Umbilical cord (tissue), 2 donors: ENCODE measurements around the gene WIPF2. TPM values are rescaled to one million over a fixed set of nuclear protein-coding genes. Genes with fewer than 3 reads are reported as not detected.
A peak's percentile ranks its signal among the peaks of the same experiment; 100 is the strongest.

ENCODE experiments used
- DNase-seq: peaks from one replicate; pipeline ENCODE4 v3.0.0-alpha.2; 2015; ENCODE audit warnings: low spot score
- total RNA-seq: library from RNA; depleted of rRNA; stranded (reverse); fragments of >200 nt; gene quantifications from one replicate; pipeline ENCODE4 v1.2.3, GENCODE V29; 2014; ENCODE audit warnings: low replicate concordance; ENCODE audit not compliant: insufficient read depth

The WIPF2 gene
- total RNA-seq, 1 donor from 2014 or later, result 7.0 TPM

- DNase-seq, result no peak
Measured at GRCh38 chr17:40247926-40248495, 28.9 kb downstream of the WIPF2 start.

- DNase-seq, result no peak
Measured at GRCh38 chr17:40248507-40248906, 29.4 kb downstream of the WIPF2 start.

DNA sequence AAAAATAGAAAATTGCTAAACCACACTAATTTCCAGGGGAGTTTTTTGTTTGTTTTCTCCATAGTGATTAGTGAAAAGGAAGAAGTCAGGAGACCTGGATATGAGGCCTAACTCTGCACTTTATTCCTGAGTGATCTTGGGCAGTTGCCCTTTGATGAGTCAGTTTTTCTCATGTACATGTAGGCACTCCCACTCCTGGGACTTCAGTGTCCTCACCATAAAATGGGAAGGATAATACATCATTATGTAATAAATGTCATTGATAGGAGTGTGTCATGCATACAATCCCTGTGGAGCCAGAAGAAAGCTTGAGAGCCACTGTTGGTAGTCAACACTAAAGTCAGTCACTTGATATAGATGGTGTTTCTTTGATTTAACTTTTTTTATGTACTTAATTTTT lies 32.5 kb downstream of the WIPF2 start:
- DNase-seq, result peak; percentile 72

DNA sequence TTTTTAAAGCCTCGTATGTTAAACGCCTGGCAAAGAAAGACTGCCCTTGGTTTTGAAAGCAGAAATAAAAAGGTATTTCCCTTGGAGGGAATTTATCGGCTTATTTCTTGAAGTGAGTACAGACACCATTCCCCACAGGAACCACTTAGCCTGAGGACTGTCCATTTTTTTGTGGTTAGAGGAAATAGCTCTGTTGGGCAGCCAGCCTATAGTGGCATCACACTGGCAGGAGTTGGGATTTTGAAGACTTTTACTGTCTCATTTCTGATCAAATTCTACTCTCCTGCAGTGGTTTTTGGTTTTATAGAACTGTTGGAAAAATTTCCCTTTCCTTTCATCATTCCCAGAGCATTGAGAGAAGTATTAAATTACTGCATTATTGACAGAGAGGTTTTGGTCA lies 34.5 kb downstream of the WIPF2 start:
- no peak for DNase-seq

DNA sequence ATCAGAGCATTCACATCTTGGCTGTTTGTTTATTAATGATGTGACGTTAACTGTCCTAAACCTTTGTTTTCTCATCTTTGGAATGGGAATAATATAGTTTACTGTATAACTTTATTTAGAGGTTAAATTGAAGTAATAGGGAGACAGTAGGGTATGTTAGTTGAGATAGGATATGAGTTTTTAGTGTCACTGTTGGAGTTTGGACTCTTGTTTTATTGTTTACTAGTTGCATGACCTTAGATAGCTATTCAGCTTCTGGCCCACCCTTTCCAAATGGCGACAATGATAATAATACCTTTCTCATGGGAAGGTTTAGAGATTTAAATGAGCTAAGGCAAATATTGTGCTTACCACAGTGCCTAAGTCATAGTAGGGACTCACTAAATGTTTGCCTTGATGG lies 40.4 kb downstream of the WIPF2 start:
- no peak for DNase-seq

DNA sequence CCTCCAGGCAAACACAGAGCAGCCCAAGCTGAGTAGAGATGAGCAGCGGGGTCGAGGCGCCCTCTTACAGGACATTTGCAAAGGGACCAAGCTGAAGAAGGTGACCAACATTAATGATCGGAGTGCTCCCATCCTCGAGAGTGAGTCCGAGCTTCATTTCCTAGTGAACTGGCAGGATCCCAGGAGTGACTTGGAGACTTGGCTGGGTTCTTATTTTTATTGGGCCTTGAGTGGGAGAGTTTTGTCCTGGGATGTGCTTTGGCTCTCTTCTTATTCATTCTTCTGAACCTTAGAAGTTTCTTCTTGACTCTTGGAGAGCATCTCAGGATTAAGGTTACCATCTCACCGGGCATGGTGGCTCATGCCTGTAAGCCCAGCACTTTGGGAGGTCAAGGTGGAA lies 41.4 kb downstream of the WIPF2 start:
- no peak for DNase-seq

DNA sequence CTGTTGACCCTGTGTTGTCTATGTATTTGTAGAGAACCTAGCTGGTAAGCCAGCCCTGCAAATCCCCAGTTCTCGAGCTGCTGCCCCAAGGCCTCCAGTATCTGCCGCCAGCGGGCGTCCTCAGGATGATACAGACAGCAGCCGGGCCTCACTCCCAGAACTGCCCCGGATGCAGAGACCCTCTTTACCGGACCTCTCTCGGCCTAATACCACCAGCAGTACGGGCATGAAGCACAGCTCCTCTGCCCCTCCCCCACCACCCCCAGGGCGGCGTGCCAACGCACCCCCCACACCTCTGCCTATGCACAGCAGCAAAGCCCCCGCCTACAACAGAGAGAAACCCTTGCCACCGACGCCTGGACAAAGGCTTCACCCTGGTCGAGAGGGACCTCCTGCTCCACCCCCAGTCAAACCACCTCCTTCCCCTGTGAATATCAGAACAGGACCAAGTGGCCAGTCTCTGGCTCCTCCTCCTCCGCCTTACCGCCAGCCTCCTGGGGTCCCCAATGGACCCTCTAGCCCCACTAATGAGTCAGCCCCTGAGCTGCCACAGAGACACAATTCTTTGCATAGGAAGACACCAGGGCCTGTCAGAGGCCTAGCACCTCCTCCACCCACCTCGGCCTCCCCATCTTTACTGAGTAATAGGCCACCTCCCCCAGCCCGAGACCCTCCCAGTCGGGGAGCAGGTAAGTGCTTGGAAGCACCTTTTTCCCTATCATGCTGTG lies 45.5 kb downstream of the WIPF2 start:
- no peak for DNase-seq

- DNase-seq, result no peak
Measured at GRCh38 chr17:40265337-40265736, 46.2 kb downstream of the WIPF2 start.

DNA sequence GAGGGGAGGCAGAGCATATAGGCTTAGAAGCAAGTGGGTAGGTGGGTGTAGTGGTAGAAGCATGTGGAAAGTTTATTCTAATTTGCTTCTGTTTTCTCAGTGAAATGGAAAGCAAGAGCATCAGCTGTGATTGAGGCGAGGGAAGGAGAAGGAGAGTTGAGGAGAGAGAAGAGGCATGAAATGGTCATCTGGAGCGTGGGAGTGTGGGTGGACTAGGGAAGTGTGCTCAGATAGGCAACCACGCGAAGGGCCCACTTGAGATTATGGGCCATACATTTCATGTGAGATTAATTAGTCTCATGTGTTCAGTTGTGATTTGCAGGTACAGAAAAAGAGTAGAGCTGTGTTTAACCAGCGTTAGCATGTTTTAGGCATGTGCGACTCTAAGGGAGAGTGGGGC lies 47.8 kb downstream of the WIPF2 start:
- no peak for DNase-seq

DNA sequence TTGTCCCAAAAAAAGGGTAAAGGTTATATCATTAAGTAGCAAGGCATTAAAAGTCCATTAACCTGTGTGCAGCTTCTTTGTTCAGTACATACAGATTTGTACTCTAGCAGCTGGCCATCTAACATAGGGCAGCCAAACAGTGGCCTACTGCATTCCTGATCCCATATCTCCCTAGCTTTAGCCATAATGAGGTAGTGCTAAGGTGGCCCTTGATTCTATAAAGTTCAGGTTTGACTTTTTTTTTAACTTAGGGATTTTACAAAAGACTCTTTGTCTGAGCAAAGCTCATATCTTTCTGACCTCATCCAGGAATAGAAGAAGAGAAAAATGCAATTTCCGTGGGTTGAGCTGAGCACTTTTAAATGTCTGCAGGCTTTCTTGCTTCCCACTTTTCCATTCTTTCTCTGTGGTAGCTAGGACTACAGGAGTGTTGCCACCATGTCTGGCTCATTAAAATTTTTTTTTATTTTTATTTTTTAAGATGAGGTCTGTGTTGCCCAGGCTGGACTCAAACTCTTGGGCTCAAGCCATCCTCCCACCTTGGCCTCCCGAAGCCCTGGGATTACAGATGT lies 49.1 kb downstream of the WIPF2 start:
- no peak for DNase-seq

GRCh38 chr17:40278414-40278813 lies 59.3 kb downstream of the WIPF2 start:
- DNase-seq, result no peak

DNA sequence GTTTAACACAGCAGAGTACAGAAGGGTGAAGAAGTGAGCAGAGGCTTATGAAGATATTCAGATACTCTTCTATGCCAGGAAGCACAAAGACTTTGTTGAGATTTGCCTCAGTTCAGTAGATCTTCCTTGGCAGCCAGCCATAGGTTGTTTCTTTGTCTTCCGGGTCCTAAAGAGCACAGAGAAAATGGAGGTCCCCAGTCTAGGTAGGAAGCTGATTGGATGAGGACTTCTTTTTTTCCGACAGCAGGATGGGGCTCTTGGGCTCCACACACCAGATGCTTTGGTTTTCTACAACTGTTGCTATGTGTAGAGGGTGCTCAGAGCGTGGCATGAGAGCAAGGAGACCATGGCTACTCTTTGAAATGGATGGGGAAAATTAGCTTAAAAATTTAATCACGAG lies 60.3 kb downstream of the WIPF2 start:
- DNase-seq, result peak; percentile 28

DNA sequence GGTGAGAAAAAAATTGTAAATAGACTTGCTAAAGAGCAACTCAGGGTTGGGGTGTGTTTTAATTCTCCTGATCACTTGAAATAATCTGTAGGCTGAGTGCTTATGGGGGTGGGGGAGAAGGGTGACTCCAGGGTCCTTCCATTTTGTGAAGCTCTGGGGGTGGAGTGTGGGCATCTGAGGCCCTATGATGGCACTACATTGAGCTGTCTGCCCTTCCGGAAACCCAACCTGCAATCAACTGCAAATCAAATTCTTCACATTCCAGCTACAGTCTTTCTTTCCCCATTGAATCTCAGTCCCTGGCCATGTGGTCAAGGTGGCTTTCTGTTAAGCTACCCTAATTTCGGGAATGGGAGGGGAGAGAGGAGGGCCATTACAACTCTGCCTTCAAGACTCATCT lies 62.6 kb downstream of the WIPF2 start:
- no peak for DNase-seq

DNA sequence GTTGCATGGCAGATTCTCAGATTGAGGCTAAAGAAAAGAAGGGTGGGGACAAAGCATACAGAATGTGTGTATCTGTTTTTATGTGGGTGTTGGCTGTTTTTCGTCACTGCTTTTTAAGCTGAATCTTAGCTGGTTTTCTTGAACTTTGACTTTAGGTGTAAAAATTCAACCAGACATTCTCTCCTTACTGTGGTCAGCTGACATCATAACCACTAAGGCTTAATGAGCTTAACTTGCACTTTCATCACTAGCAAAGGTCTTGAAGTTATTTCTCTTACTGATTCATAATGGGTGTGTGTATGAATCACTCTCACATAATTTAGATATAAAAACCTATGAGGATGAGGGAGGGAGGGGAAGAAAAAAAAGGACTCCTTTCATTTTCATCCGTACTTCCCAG lies 64.6 kb downstream of the WIPF2 start:
- peak; percentile 90 for DNase-seq

DNA sequence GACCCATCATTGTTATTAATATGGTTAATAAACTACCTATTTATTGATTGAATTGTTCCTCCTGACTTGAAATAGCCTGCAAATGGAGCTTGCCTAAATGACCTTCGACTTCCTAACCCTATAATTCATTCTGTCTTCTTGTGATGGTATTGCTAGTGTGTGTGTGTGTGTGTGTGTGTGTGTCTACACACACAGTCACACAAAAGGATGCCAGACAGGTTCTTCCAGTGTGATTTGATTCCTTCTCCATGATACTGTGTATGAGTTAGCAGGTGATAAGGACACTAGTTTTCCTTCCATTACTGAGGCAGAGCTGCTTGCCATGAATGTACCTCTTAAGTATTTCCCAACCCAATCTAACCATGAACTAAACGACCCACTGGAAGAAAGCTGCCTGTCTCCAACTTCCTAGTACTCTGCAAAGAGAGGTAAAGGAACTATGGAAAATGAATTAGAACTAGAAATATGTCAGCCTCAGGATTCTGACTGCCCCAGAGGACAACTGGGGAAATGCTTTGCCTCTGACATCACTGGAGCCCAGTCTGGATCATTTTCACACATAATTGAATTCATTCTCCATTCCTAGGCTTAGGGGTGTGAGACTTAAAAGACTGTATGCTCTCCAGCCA lies 65.1 kb downstream of the WIPF2 start:
- DNase-seq, result peak; percentile 69

DNA sequence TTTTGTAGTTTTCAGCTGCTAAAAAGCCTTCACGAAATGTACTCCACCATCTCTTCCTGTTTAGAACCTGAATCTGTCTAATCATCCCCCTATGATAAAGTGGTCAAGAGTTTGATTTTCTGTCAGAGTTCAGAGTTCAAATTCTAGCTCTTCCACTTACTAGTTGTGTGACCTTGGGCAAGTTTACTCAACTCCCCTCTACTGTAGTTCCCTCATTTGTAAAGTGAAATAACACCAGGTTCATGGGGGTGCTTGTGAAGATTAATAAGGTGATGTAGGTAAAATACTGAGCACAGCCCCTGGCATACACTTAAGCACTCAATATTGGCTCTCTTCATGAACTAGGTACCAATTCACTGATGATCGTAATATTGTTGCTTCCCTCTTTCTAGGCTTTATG lies 67.4 kb downstream of the WIPF2 start:
- no peak for DNase-seq

- no peak for DNase-seq
Measured at GRCh38 chr17:40287159-40287493, 68.0 kb downstream of the WIPF2 start.

- peak; percentile 100 for DNase-seq
Measured at GRCh38 chr17:40287494-40288369, 68.6 kb downstream of the WIPF2 start, which contains the start of gene CDC6. TSS of gene CDC6 (plus strand) at chr17:40287879. CDS start at chr17:40289421, 1,542 bp downstream.

GRCh38 chr17:40290629-40291280 lies 71.7 kb downstream of the WIPF2 start:
- DNase-seq, result peak; percentile 70

GRCh38 chr17:40291281-40291664 lies 72.2 kb downstream of the WIPF2 start:
- no peak for DNase-seq

GRCh38 chr17:40293363-40293762 lies 74.3 kb downstream of the WIPF2 start:
- no peak for DNase-seq
